Mesenchymal stem cell (in vitro differentiated cells and primary cell): Measurements from ENCODE around the gene KRTCAP2.

Experiments used
- DNase-seq: peaks from one replicate; pipeline ENCODE4 v3.0.0-alpha.2; 2013
- H2AFZ ChIP-seq: one replicate; pipeline ENCODE4 v1.6.1; 2013; ENCODE audit warnings: low read depth, mild to moderate bottlenecking, control low read depth, inconsistent platforms, low read length, moderate library complexity
- H2AK5ac ChIP-seq: 2 replicates; pipeline ENCODE4 v1.6.1; 2013; ENCODE audit warnings: low read length, moderate library complexity, mild to moderate bottlenecking, inconsistent platforms; ENCODE audit not compliant: severe bottlenecking
- H2BK120ac ChIP-seq: one replicate; pipeline ENCODE4 v1.6.1; 2013; ENCODE audit warnings: low read depth, mild to moderate bottlenecking, inconsistent platforms, low read length, moderate library complexity
- H2BK12ac ChIP-seq, 2 experiments: one replicate each; pipeline ENCODE4 v1.6.1; 2013; ENCODE audit warnings: inconsistent platforms in 2 of 2, low read length in 2 of 2, mild to moderate bottlenecking in 2 of 2, moderate library complexity in 2 of 2, control low read depth in 1 of 2
- H2BK15ac ChIP-seq: one replicate; pipeline ENCODE4 v1.6.1; 2013; ENCODE audit warnings: mild to moderate bottlenecking, low read depth, inconsistent platforms; ENCODE audit not compliant: poor library complexity, severe bottlenecking
- H2BK5ac ChIP-seq: 2 replicates; pipeline ENCODE4 v1.6.1; 2013; ENCODE audit warnings: low read depth, mild to moderate bottlenecking, low read length, control low read depth, inconsistent platforms; ENCODE audit not compliant: poor library complexity, severe bottlenecking
- H3K14ac ChIP-seq, 2 experiments: one replicate each; pipeline ENCODE4 v1.6.1; 2013; ENCODE audit warnings: inconsistent platforms in 2 of 2, low read length in 2 of 2, control low read depth in 1 of 2, mild to moderate bottlenecking in 1 of 2, moderate library complexity in 1 of 2
- H3K18ac ChIP-seq, 2 experiments: one replicate each; pipeline ENCODE4 v1.6.1; 2013; ENCODE audit warnings: inconsistent platforms in 2 of 2, low read length in 2 of 2, control low read depth in 1 of 2, low read depth in 1 of 2, mild to moderate bottlenecking in 1 of 2
- H3K23ac ChIP-seq, 2 experiments: one replicate each; pipeline ENCODE4 v1.6.1; 2013; ENCODE audit warnings: inconsistent platforms in 2 of 2, low read length in 2 of 2, mild to moderate bottlenecking in 2 of 2, moderate library complexity in 2 of 2, control low read depth in 1 of 2
- H3K27ac ChIP-seq: 2 replicates; pipeline ENCODE4 v1.5.1; 2013; ENCODE audit warnings: mild to moderate bottlenecking, moderate library complexity, low read length, control low read depth, inconsistent platforms; ENCODE audit not compliant: poor library complexity, severe bottlenecking
- H3K27me3 ChIP-seq, 2 experiments: 2 replicates each; pipeline versions ENCODE4 v1.6.1 to v1.7.0; 2013; ENCODE audit warnings: low read length in 2 of 2, mild to moderate bottlenecking in 2 of 2, moderate library complexity in 2 of 2, control low read depth in 1 of 2, inconsistent platforms in 1 of 2; ENCODE audit not compliant: control insufficient read depth in 1 of 2, insufficient read depth in 1 of 2
- H3K36me3 ChIP-seq, 2 experiments: 2 replicates each; pipeline versions ENCODE4 v1.6.1 to v1.7.0; 2013; ENCODE audit warnings: low read length in 2 of 2, control low read depth in 1 of 2, inconsistent platforms in 1 of 2, low read depth in 1 of 2, mild to moderate bottlenecking in 1 of 2; ENCODE audit not compliant: insufficient read depth in 2 of 2, control insufficient read depth in 1 of 2
- H3K4ac ChIP-seq, 2 experiments: one replicate each; pipeline ENCODE4 v1.6.1; 2013; ENCODE audit warnings: inconsistent platforms in 2 of 2, low read length in 2 of 2, mild to moderate bottlenecking in 2 of 2, moderate library complexity in 2 of 2, control low read depth in 1 of 2, low read depth in 1 of 2
- H3K4me1 ChIP-seq: 2 replicates; pipeline ENCODE4 v1.6.1; 2013; ENCODE audit warnings: low read depth, low read length, control low read depth; ENCODE audit not compliant: control insufficient read depth, insufficient read depth
- H3K4me2 ChIP-seq: 2 replicates; pipeline ENCODE4 v1.6.1; 2013; ENCODE audit warnings: low read length, mild to moderate bottlenecking, inconsistent platforms; ENCODE audit not compliant: poor library complexity, severe bottlenecking
- H3K4me3 ChIP-seq, 2 experiments: 2 replicates each; pipeline versions ENCODE4 v1.5.1 to v1.7.0; 2013; ENCODE audit warnings: low read length in 2 of 2, mild to moderate bottlenecking in 2 of 2, control low read depth in 1 of 2, low read depth in 1 of 2; ENCODE audit not compliant: insufficient read depth in 1 of 2
- H3K79me1 ChIP-seq: replicated peaks from 2 replicates; pipeline ENCODE4 v1.6.1; 2013; ENCODE audit warnings: mild to moderate bottlenecking, control low read depth, low read length, inconsistent platforms; ENCODE audit not compliant: poor library complexity, severe bottlenecking
- H3K9ac ChIP-seq: 2 replicates; pipeline ENCODE4 v1.7.0; 2013; ENCODE audit warnings: mild to moderate bottlenecking, low read length, moderate library complexity
- H3K9me3 ChIP-seq: 2 replicates; pipeline ENCODE4 v1.7.0; 2013; ENCODE audit warnings: mild to moderate bottlenecking, low read length; ENCODE audit not compliant: control insufficient read depth
- H4K8ac ChIP-seq: one replicate; pipeline ENCODE4 v1.6.1; 2013; ENCODE audit warnings: inconsistent platforms, mild to moderate bottlenecking, low read length, moderate library complexity
- H4K91ac ChIP-seq: one replicate; pipeline ENCODE4 v1.6.1; 2013; ENCODE audit warnings: mild to moderate bottlenecking, low read length, inconsistent platforms
- WGBS: methylation state at CpG from one replicate; pipeline ENCODE4 v1.1.7; 2013; ENCODE audit warnings: mixed read lengths; 5-methylcytosine and 5-hydroxymethylcytosine counted together

KRTCAP2 gene

DNA sequence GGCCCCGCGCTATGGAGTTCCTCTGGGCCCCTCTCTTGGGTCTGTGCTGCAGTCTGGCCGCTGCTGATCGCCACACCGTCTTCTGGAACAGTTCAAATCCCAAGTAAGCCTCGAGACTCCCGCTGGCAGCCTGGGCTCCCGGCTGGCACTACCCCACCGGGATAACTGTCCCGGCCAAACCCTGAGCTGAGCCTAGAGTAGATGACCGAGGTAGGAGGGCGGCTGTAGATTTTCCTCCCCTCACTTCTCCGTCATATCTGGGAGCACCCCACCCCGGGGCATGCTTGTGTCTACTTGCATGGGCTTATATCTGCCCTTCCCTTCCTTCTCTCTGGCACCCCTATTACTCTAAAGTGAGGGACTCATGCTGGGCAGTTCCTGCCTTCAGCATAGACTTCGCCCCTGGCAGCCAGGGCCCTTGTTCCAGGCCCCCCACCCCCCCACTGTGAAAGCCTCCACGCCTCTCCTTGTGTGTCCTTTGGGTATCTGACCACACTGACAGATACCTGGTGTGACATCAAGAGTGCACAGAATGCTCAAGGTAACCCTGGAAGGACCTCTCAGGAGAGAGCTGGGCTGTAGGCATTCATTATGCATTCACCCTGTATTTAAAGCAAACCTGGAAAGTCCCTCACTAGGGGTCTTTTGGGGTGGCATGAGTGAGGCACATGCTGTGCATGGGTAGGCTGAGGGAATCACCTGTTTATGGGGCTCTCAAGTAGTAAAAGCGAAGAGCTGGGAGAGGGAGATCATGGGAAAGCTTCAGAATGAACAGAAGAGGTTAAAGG lies 44.9 kb downstream of the KRTCAP2 start:
- peak overlapping the region; percentile 79 for H3K4me2 ChIP-seq
- no peaks in the 10 kb centered on the region for H3K9me3 ChIP-seq
- H3K79me1 ChIP-seq = no peaks in the 10 kb centered on the region
- H3K4ac ChIP-seq = peak overlapping the region in 1 of 2 experiments; percentile 3
- no peak overlapping the region for H2BK5ac ChIP-seq
- 6% methylated on average over 17 of the region's 17 CpGs for WGBS
- H3K27me3 ChIP-seq = peaks cover 46 to 72% of the 10 kb centered on the region in 2 experiments
- H4K8ac ChIP-seq = no peak overlapping the region
- peak overlapping the region in 1 of 2 experiments; percentile 48 for H3K23ac ChIP-seq
- peak overlapping the region; percentile 10 for H2AFZ ChIP-seq
- DNase-seq = no peak
- no peak overlapping the region for H3K27ac ChIP-seq
- H3K9ac ChIP-seq = peak overlapping the region; percentile 48
- no peak overlapping the region for H4K91ac ChIP-seq
- H3K14ac ChIP-seq = no peak overlapping the region
- H3K4me1 ChIP-seq = peaks cover 51% of the 10 kb centered on the region
- H2BK120ac ChIP-seq = no peak overlapping the region
- peak overlapping the region; percentile 44 for H2BK15ac ChIP-seq
- peak overlapping the region in 1 of 2 experiments; percentile 28 for H3K18ac ChIP-seq
- peak overlapping the region; percentile 47 to 49 for H3K4me3 ChIP-seq
- peaks cover 0 to 6% of the 10 kb centered on the region in 2 experiments for H3K36me3 ChIP-seq
- no peak overlapping the region for H2AK5ac ChIP-seq
- peak overlapping the region in 1 of 2 experiments; percentile 11 for H2BK12ac ChIP-seq

GRCh38 chr1:155127105-155127966 lies 45.8 kb downstream of the KRTCAP2 start, which contains the start of gene EFNA1:
Gene EFNA1 (plus strand): TSS chr1:155127876. CDS start chr1:155127978, 102 bp downstream.
- H3K4me2 ChIP-seq = peak within 1 kb of the TSS; percentile 94
- peak within 1 kb of the TSS; percentile 44 for H2BK15ac ChIP-seq
- peak; percentile 76 for DNase-seq
- under 1% methylated on average over 48 of the region's 76 CpGs for WGBS
- H3K4ac ChIP-seq = peak within 1 kb of the TSS in 1 of 2 experiments; percentile 50
- no peak within 1 kb of the TSS for H2BK120ac ChIP-seq
- no peaks in the 10 kb centered on the region for H3K9me3 ChIP-seq
- peak within 1 kb of the TSS; percentile 36 for H2AFZ ChIP-seq
- no peak within 1 kb of the TSS for H2BK5ac ChIP-seq
- no peak within 1 kb of the TSS for H4K91ac ChIP-seq
- H2BK12ac ChIP-seq = peak within 1 kb of the TSS in 1 of 2 experiments; percentile 11
- peak within 1 kb of the TSS; percentile 51 to 69 for H3K4me3 ChIP-seq
- H3K27me3 ChIP-seq = peaks cover 48 to 80% of the 10 kb centered on the region in 2 experiments
- H3K14ac ChIP-seq = peak within 1 kb of the TSS in 1 of 2 experiments; percentile 46
- H3K27ac ChIP-seq = no peak within 1 kb of the TSS
- no peaks in the 10 kb centered on the region for H3K79me1 ChIP-seq
- H3K36me3 ChIP-seq = peaks cover 0 to 6% of the 10 kb centered on the region in 2 experiments
- H4K8ac ChIP-seq = peak within 1 kb of the TSS; percentile 7
- H3K23ac ChIP-seq = peak within 1 kb of the TSS in 1 of 2 experiments; percentile 62
- H2AK5ac ChIP-seq = no peak within 1 kb of the TSS
- H3K9ac ChIP-seq = peak within 1 kb of the TSS; percentile 48
- H3K18ac ChIP-seq = peak within 1 kb of the TSS; percentile 3 to 28
- peaks cover 51% of the 10 kb centered on the region for H3K4me1 ChIP-seq

GRCh38 chr1:155126556-155127104 lies 46.5 kb downstream of the KRTCAP2 start:
- Histone ChIP-seq H3K18ac (peak overlapping the region in 1 of 2 experiments; percentile 0), H2AFZ (peak overlapping the region; percentile 36), H3K27me3 (peaks cover 52 to 82% of the 10 kb centered on the region in 2 experiments), H2AK5ac (no peak overlapping the region), H3K9ac (no peak overlapping the region), H3K9me3 (no peaks in the 10 kb centered on the region), H2BK120ac (no peak overlapping the region), H3K14ac (no peak overlapping the region), H3K23ac (peak overlapping the region in 1 of 2 experiments; percentile 62), H3K4me2 (peak overlapping the region; percentile 94), H3K4me1 (peaks cover 51% of the 10 kb centered on the region), H3K4ac (peak overlapping the region in 1 of 2 experiments; percentile 50), H3K79me1 (no peaks in the 10 kb centered on the region), H2BK15ac (no peak overlapping the region), H2BK5ac (no peak overlapping the region), H3K36me3 (peaks cover 0 to 4% of the 10 kb centered on the region in 2 experiments), H2BK12ac (peak overlapping the region in 1 of 2 experiments; percentile 57), H3K27ac (no peak overlapping the region), H4K91ac (peak overlapping the region; percentile 7), H3K4me3 (peak overlapping the region; percentile 23 to 69), H4K8ac (peak overlapping the region; percentile 7)
- DNase-seq = peak; percentile 74
- WGBS = under 1% methylated on average over 32 of the region's 32 CpGs
